ENCODE results near the gene MSH2. TPM values are rescaled to one million over a fixed set of nuclear protein-coding genes. Genes with fewer than 3 reads are reported as not detected.

Gene MSH2
- total RNA-seq, 1 donor from 2014 or later: 56.5 TPM

DNA sequence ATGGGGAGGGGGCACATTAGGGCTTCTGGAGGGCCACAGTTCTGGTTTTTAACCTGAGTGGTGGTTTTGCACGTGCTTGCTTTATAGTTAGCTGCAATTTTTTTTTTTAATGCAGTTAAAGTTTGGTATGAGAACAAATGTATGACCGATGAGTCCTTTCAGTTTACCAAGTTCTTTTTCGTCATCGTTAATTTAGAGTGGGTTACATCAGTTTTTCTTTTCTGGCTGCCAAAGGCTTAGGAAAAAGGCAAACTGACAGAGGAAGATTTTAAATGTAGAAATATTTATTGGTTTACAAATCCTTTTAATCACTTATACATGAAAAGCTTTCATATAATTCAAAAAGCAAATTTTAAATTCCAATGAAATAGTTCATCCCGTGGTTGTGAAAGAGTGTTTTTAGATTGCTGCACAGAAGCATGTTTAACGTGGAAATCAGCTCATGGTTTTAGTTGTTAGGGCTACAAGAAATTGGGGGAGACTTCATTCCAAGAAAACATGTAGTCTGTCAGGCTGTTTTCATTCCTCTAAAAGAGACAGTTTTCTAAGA lies 82.9 kb downstream of the MSH2 start:
- H3K4me1 Mint-ChIP-seq (ENCODE audit: unreplicated experiment): peaks cover 11% of the 10 kb centered on the region
- TF ChIP-seq, protein P1, sequence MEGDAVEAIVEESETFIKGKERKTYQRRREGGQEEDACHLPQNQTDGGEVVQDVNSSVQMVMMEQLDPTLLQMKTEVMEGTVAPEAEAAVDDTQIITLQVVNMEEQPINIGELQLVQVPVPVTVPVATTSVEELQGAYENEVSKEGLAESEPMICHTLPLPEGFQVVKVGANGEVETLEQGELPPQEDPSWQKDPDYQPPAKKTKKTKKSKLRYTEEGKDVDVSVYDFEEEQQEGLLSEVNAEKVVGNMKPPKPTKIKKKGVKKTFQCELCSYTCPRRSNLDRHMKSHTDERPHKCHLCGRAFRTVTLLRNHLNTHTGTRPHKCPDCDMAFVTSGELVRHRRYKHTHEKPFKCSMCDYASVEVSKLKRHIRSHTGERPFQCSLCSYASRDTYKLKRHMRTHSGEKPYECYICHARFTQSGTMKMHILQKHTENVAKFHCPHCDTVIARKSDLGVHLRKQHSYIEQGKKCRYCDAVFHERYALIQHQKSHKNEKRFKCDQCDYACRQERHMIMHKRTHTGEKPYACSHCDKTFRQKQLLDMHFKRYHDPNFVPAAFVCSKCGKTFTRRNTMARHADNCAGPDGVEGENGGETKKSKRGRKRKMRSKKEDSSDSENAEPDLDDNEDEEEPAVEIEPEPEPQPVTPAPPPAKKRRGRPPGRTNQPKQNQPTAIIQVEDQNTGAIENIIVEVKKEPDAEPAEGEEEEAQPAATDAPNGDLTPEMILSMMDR (IDR thresholded peaks at IDR 0.05; ENCODE audit: unreplicated experiment): no peak
- no peak for DNase-seq (ENCODE audit: low spot score)
- H3K36me3 Mint-ChIP-seq (ENCODE audit: low read depth, unreplicated experiment): peaks cover 10% of the 10 kb centered on the region
- H3K27ac Mint-ChIP-seq (ENCODE audit: unreplicated experiment): no peak overlapping the region
- H3K27me3 Mint-ChIP-seq (ENCODE audit: unreplicated experiment): peaks cover 4% of the 10 kb centered on the region
- H3K9me3 Mint-ChIP-seq (ENCODE audit: unreplicated experiment): no peaks in the 10 kb centered on the region
- no peak overlapping the region for H3K4me3 Mint-ChIP-seq (ENCODE audit: unreplicated experiment)

DNA sequence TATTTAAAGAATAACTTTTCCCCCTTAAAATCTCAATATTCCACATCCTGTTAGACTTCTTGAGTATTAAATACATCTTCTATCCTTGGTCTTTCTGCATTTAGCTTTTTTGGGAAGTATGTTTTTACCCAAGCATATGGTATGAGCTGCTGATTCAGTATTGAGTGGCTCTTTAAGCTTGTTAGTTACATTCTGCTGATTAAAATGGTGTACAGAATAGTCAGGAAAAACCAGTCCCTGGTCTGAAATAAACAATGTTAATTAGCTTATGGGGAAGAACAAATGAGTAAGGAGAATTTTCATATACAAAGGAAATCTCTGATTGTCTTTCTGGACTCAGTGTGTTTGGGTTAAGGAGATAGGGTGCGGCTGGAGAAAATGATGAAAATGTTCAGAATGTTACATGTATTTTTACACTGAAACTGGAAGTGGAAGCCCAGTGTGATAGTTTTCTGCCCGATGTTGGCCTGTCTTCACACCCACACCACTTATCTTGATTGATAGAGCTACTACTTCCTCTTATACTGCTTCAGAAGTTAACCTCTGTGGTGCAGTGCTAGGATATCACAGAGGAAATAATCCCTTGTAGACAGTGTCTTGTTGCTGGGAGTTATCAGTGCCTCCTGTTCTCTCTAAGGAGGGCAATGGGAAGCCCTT lies 84.0 kb downstream of the MSH2 start:
- TF ChIP-seq, protein P1 (IDR thresholded peaks at IDR 0.05; ENCODE audit: unreplicated experiment): no peak
- no peak for DNase-seq (ENCODE audit: low spot score)
- H3K36me3 Mint-ChIP-seq (ENCODE audit: low read depth, unreplicated experiment): peaks cover 7% of the 10 kb centered on the region
- peaks cover 4% of the 10 kb centered on the region for H3K27me3 Mint-ChIP-seq (ENCODE audit: unreplicated experiment)
- H3K27ac Mint-ChIP-seq (ENCODE audit: unreplicated experiment): no peak overlapping the region
- peaks cover 11% of the 10 kb centered on the region for H3K4me1 Mint-ChIP-seq (ENCODE audit: unreplicated experiment)
- no peaks in the 10 kb centered on the region for H3K9me3 Mint-ChIP-seq (ENCODE audit: unreplicated experiment)
- H3K4me3 Mint-ChIP-seq (ENCODE audit: unreplicated experiment): no peak overlapping the region

DNA sequence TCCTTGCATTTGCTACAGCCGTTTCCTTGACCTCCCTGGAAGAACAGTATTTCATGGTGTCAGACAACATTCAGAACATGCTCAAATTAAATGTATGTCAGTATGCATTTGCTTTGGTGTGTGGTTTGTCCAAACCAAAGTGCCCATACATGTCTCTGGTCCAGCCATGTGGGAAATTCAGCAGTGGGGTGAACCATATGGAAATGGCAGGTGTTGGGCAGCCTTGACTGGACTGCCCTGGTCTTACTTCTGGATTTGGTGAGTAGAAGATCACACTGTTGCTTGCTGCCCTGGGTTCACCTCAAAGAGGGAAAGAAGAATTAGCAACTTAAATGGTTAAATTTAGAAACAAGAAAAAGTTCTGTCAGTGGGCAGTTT lies 84.5 kb downstream of the MSH2 start:
- DNase-seq (ENCODE audit: low spot score): no peak
- Mint-ChIP-seq H3K27ac (ENCODE audit: unreplicated experiment) (no peak overlapping the region), H3K4me3 (ENCODE audit: unreplicated experiment) (no peak overlapping the region), H3K9me3 (ENCODE audit: unreplicated experiment) (no peaks in the 10 kb centered on the region), H3K4me1 (ENCODE audit: unreplicated experiment) (peaks cover 11% of the 10 kb centered on the region), H3K36me3 (ENCODE audit: low read depth, unreplicated experiment) (peaks cover 7% of the 10 kb centered on the region), H3K27me3 (ENCODE audit: unreplicated experiment) (peaks cover 4% of the 10 kb centered on the region)
- TF ChIP-seq, protein P1 (IDR thresholded peaks at IDR 0.05; ENCODE audit: unreplicated experiment): no peak

DNA sequence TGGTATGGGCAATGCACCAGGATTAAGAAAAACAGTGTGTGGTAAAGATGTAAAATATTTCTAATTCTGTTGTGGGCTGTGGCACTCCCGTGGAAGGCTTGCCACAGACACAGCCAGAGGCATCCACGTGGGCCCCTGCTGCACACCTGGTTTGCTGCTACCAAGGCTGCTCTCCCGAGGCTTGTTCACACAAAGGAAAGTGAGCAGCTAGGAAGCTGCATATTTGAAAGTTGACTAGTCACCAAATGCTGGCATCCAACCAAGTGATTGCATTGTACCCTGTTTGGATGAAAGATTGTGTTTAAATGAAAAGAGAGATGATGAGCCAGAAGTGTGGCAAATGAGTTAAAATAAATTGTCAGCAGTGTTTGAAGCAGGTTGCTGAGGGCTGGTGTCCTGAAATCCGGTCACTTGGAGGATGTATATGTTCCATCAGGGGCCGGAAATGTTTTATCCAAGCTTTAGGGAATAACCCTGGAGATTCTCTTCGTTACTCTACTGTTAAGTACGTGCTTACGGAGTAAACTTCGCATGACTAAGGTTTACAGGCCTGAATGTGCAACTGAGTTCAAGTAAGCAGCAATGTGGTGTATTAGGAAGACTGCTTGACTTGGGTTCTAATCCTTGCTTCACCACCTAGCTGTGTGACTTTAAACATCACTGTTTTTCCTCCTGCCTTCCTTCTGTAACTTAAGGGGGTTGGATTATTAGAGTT lies 86.1 kb downstream of the MSH2 start:
- H3K4me1 Mint-ChIP-seq (ENCODE audit: unreplicated experiment): peaks cover 11% of the 10 kb centered on the region
- no peak for DNase-seq (ENCODE audit: low spot score)
- TF ChIP-seq, protein P1 (IDR thresholded peaks at IDR 0.05; ENCODE audit: unreplicated experiment): no peak
- peaks cover 4% of the 10 kb centered on the region for H3K27me3 Mint-ChIP-seq (ENCODE audit: unreplicated experiment)
- no peaks in the 10 kb centered on the region for H3K9me3 Mint-ChIP-seq (ENCODE audit: unreplicated experiment)
- peaks cover 7% of the 10 kb centered on the region for H3K36me3 Mint-ChIP-seq (ENCODE audit: low read depth, unreplicated experiment)
- H3K27ac Mint-ChIP-seq (ENCODE audit: unreplicated experiment): no peak overlapping the region
- no peak overlapping the region for H3K4me3 Mint-ChIP-seq (ENCODE audit: unreplicated experiment)

DNA sequence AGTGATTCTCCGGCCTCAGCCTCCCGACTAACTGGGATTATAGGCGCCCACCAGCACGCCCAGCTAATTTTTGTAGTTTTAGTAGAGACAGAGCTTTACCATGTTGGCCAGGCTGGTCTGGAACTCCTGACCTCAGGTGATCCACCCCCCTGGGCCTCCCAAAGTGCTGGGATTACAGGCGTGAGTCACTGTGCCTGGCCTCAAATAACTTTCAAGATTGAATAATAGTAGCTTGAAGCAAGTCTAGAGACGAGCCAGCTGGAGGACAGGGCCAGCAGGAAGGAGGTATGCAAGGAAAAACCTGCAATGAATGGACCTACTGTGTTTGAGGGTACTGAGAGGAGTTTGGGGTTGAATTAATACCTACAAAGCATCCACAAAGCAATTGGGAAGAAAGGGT lies 87.5 kb downstream of the MSH2 start:
- peaks cover 11% of the 10 kb centered on the region for H3K4me1 Mint-ChIP-seq (ENCODE audit: unreplicated experiment)
- H3K9me3 Mint-ChIP-seq (ENCODE audit: unreplicated experiment): no peaks in the 10 kb centered on the region
- no peak overlapping the region for H3K4me3 Mint-ChIP-seq (ENCODE audit: unreplicated experiment)
- peaks cover 4% of the 10 kb centered on the region for H3K27me3 Mint-ChIP-seq (ENCODE audit: unreplicated experiment)
- no peak for DNase-seq (ENCODE audit: low spot score)
- no peak overlapping the region for H3K27ac Mint-ChIP-seq (ENCODE audit: unreplicated experiment)
- H3K36me3 Mint-ChIP-seq (ENCODE audit: low read depth, unreplicated experiment): no peaks in the 10 kb centered on the region
- TF ChIP-seq, protein P1 (IDR thresholded peaks at IDR 0.05; ENCODE audit: unreplicated experiment): no peak
